T-helper 9 cell (primary cell): ENCODE data around the gene ROR1.

Source experiments
- DNase-seq: peaks from one replicate; pipeline ENCODE4 v3.0.0-alpha.2; 2020

The ROR1 gene

DNA sequence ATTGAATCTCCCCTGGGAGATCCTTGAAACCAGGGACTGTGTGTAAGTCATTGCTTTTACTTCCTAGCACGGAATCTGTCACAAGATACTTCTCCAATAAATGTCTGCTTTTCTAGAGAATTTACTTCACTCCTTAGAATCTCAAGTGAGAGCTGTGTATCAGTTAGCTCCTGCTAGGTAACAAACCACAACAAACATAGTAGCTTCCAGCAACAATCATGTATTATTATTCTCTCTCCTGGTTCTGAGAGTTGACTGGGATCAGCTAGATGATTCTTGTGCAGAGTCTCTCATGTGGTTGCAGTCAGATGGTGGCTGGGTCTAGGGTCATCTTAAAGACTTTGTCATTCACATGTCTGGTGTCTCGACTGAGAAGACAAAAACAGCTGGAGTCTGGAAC lies 262.7 kb downstream of the ROR1 start:
- no peak for DNase-seq

DNA sequence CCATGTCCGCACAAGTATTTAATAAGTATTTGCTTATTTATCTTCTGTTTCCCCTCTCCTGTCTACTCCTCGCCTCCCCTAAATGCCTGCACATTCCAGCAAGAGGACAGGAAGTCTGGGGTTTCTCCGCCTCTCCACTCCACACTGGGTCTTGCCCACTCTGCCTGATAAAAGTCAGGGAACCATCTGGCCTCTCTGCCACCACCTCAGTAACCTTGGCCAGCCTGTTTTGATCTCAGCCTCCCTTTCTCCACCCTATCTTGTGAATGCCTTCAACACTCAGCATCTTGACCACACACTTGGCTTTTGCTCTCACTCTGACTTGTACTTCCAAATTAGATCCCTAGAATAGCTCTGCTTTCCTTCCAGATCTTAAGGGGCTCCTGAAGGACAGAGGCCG lies 264.3 kb downstream of the ROR1 start:
- DNase-seq: no peak

DNA sequence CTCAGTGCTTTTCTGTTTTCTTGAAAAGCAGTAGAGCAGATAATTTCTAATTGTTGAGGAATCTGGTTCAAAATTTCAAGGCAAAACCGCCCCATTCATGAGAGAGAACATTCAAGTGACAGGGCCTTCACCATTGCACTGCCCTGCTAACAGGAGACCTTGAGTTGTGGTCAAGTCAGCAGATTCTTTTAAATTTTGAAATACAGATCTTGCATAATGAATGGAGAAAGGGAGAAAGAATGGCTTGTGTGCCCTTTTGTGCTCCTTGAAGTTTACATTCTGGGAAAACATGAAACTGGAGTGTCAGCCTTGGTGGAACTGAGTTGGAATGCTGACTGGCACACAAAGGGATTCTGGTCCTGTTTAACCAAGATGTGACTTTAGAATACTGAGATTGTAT lies 265.1 kb downstream of the ROR1 start:
- DNase-seq: no peak

GRCh38 chr1:64039390-64039926 lies 265.6 kb downstream of the ROR1 start:
- no peak for DNase-seq

DNA sequence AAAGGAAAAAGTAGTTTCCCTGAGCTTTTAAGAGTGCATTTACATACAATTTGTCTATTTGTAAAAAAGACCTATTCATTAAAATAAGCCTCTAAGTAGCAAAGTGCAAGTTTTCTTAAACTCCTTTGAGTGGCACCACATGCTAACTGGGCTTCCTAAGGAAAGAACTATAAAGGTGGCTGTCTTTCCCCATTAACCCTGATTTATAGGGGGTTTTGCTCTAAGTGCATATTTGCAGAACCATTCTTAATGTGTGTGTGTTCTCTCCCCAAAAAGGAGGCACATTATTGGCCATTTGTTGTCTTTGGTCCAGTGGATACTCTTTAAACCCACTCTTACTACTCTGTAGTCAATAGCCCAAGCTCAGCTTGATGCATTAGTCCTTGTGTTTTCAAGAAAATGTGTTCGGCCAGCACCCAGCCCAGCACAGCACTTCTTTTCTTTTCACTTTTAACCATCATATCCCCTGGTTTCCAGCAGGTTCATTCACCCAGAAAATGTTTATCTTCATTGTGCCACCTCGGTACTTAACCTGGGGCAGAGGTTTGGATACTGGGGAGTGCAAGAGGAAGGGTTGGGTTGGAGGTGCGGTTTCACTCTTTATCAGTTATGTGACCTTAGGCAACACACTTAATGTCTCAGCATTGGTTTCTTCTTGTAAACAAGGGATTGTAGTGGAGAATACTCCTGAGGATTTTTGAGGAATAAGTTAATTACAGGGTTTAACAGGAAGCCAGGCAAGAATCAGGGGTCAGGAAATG lies 267.7 kb downstream of the ROR1 start:
- DNase-seq: no peak

- DNase-seq: no peak
Observed at GRCh38 chr1:64042331-64043100, 268.7 kb downstream of the ROR1 start.

GRCh38 chr1:64043288-64043687 lies 269.5 kb downstream of the ROR1 start:
- no peak for DNase-seq

DNA sequence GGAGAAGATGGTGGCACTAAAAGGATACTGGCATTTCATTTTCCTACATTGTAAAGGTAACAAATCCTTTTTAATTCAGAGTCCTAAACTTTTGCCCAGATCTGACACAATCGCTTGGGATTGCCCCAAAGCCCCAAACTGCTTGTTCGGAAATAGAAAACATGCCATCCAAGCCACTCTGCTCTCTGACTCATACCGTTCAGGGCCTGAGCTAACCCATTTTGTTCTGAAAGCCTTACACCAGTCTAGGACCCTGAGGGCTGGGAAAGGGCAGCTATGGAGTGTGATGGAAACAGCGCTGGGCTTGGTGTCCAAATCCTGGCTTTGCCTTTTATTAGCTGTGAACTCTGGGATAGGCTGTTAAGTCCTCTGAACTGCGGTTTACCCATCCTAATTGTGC lies 270.2 kb downstream of the ROR1 start:
- DNase-seq: no peak

DNA sequence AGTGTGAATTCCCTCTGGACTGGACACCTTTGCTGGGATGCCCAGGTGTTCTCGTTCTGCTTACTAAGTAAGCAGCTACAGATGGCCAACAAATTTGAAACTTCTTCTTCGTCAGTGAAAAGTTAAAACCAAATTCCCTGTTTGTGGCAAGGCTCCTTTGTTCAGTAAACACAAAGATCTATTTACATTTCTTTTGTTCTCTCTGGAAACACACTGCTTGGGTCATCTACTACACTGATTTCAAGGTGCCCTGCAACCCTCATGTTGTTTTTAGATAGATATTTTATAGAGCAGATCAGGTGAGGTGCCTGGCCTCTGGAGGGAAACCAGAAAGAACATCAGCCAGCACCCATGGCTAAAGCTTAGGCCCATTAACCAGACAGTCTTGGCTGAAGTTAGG lies 272.4 kb downstream of the ROR1 start:
- DNase-seq: no peak

GRCh38 chr1:64046891-64047290 lies 273.1 kb downstream of the ROR1 start:
- DNase-seq: no peak

DNA sequence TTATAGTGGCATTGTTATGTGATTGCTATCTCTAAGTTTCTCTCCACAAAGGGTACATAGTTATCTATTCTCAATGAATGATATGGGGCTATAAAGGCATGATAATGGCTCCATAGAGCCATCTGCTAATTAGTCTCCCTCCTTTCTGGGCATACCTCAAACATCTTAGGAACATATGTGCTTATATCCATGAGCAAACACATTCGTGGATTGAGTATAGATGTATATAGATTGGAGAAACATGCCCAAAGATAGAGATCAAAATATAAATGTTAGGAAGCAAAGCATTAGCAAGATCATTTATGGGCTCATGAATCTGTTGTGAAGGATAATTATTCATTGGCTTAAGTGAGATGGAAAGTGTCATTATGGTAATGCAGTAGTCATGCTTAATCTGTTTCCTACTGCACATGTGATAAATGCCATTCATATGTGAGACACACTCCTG lies 273.8 kb downstream of the ROR1 start:
- DNase-seq: no peak

- no peak for DNase-seq
Observed at GRCh38 chr1:64049900-64050540, 276.2 kb downstream of the ROR1 start.

GRCh38 chr1:64050601-64051000 lies 276.8 kb downstream of the ROR1 start:
- DNase-seq: no peak

GRCh38 chr1:64051796-64052195 lies 278.0 kb downstream of the ROR1 start:
- DNase-seq: no peak

GRCh38 chr1:64052777-64053176 lies 279.0 kb downstream of the ROR1 start:
- no peak for DNase-seq

GRCh38 chr1:64055310-64055709 lies 281.5 kb downstream of the ROR1 start:
- DNase-seq: no peak

DNA sequence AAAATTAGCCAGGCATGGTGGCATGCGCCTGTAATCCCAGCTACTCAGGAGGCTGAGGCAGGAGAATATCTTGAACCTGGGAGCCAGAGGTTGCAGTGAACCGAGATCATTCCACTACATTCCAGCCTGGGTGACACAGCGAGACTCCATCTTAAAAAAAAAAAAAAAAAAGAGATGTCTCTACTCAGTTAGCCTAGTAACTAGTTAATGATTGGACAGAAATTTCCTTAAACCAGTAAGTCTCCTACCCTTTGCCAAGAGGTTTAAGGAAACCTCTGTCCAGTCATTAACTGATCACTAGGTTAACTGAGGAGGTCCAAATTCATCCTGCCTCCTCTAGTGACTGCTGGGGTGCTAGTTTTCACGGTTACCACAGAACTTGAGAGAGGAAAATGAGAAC lies 285.7 kb downstream of the ROR1 start:
- DNase-seq: no peak

DNA sequence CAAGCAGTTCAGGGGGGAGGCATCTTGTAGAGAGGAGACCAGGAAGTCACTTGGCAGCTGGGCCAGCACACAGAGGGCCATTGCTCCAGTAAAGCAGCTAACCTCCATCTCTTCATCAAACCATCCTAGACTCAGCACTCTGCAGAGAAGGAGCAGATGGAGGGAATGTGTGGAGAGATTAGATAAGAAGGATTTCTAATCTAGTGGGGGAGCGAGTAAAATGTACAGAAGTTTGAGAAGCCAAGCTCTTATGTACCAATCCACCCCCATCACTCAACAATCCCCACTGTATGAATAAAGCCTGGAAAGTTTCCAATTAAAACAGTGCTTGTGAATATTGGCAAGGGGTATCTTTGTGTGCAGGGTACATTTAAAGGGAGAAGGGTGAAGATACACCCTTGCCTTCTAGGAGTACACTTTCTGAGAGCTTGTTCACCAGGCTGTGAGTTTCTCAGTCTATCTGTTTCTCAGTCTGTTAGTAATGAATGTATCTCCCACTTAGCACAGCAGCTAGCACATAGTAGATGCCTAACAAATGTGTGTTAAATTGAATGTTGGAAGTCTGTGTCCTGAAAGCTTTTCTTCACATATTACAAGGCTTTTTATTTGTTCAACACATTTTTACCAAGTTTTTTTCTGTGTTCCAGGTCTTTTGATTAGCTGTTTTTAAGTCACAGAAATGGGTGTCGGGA lies 286.9 kb downstream of the ROR1 start:
- no peak for DNase-seq

DNA sequence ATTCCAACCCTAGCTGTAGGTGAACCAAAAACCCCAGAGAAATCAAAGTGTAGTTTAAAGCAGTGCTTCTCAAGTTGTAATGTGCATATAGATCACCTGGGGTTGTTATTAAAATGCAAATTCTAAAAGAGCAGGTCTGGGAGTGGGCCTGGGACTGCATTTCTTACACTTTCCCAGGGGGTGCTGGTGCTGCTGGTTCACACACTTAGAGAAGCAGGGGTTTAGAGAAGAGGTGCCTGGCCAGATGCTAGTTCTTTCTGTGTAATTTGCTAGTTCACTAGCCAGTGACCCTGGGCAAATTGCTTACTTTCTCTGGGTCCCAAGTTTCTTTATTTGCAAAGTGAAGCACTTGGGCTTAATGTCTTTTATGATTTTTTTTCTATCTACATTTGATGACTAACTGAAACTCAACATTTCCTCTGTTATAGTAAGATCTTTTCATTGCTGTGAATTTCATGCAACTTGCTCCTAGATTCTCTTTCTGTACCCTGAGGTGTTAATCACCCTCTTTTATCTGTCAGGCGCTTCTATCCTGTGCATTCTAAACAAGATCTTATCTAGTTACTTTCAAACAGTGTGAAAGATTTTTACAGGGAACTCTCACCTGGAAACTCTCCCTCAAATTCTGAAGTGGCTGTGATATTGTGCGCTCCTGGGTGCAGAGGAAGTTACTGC lies 287.8 kb downstream of the ROR1 start:
- no peak for DNase-seq

DNA sequence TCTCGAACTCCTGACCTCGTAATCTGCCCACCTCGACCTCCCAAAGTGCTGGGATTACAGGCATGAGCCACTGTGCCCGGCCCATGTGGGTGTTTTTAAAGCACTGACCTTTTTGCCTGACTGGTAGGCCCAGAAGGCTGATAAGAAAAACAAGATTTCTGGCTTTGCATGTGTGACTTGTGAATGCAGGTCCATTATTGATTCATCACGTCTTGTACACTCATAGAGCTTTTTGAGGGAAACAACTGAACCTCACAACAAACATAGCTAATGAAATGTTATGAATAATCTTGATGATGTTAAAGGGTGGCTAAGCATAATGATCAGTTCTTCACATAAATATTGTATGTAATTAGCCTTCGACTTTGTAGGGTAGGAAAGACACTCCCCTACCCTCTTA lies 288.7 kb downstream of the ROR1 start:
- no peak for DNase-seq

DNA sequence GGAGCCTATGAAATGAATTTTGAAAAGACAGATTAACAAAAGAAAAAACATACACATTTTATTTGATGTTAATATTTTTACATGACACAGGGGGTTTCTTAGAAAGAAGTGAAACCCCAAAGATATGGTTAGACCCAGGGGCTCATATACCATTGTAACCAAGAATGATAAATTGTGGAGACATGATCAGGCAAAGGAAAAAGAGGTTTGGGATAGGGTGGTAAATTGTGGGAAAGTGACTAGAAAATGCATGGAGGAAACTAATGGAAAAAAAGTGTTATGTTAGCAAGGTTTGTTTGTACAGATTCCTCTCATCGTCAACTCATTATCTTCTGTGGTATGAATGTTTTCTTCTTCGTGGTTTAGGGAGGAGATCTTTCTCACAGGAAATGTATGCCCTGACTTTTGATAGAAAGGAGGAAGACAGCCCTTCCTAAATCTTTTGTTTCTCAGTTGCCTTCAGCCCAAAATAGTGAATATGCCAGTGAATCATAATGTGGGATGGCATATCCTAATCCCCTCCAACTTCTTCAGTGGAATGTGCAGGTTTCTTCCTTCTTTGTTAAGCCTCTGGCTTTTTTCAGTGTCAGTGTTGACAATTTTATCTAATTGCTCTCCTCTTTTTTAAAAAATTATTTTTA lies 289.2 kb downstream of the ROR1 start:
- no peak for DNase-seq

DNA sequence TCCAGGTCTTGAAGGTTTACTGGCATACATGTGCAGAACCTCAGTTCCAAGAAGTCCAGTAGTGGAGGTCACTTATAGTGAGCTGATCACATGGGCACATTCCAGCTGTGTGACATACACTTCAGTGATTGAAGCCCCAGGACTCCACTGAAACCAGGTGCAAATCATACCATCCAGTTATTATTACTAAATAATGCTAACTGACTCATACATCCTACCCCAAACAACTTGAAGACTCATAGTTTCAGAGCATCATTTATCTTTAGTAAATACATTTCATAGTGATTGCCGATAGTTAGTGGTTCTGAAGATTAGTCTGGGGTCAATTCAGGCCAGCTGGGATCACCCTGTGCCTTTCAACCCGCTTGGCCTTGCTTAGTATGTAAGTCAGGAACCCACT lies 291.8 kb downstream of the ROR1 start:
- no peak for DNase-seq
